ENCODE data around the gene LRMDA.

GRCh38 chr10:75480374-75480773 is 49.0 kb downstream of the LRMDA start:
- TF ChIP-seq POLR2AphosphoS2 (conservative IDR thresholded peaks at IDR 0.05; ENCODE audit: low read length) (no peak), SREBF2 (IDR thresholded peaks at IDR 0.05) (no peak), CHD2 (IDR thresholded peaks at IDR 0.05; ENCODE audit: low read length, partially characterized antibody) (no peak)

Measured in A549 (cell line).